Measurements from ENCODE around the gene AEBP1. TPM values are rescaled to one million over a fixed set of nuclear protein-coding genes. Genes with fewer than 3 reads are reported as not detected.

The AEBP1 gene
- total RNA-seq, result 16.6 and 20.2 TPM in 2 replicates

GRCh38 chr7:44103923-44104859, at the start of gene AEBP1:
TSS of gene AEBP1 (plus strand) at chr7:44104345. CDS start at chr7:44104666, 321 bp downstream.

DNA sequence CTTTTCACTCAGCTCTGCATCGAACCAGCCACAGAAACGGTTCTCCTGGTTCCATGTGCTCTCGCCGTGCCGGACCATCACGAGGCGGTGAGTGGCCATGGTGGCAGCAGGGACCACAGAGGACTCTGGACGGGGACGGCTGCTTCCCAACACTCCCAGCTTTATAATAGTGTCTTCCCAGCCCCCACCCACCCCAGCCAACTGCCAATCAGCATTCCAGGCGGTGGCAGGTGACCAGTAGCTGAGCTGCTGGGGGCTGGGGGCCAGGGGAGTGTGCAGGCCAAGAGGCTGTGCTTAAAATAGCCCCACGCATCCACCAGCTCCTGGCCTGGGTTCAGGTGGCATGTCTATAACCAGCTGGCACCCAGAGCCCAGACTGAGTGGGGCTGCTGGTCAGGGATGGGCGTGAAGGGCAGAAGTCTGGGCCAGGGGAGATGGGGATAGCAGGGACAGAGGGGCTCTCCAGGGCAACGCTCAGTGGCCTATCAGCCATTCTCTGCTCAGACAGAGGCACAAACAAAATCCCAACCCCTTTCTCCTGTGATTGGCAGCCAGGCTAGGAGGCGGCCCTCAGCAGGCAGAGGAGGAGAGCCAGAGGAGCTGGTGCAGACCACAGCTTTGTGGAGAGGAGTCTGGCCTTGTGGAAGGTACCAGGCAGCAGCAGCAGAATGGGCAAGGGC, 38.6 kb upstream of the AEBP1 start, which contains the start of gene PGAM2:
Gene PGAM2, minus strand, starts transcription at position 137 of the 680 bp plus-strand sequence. Its CDS starts 38 bp downstream, at position 99.

DNA sequence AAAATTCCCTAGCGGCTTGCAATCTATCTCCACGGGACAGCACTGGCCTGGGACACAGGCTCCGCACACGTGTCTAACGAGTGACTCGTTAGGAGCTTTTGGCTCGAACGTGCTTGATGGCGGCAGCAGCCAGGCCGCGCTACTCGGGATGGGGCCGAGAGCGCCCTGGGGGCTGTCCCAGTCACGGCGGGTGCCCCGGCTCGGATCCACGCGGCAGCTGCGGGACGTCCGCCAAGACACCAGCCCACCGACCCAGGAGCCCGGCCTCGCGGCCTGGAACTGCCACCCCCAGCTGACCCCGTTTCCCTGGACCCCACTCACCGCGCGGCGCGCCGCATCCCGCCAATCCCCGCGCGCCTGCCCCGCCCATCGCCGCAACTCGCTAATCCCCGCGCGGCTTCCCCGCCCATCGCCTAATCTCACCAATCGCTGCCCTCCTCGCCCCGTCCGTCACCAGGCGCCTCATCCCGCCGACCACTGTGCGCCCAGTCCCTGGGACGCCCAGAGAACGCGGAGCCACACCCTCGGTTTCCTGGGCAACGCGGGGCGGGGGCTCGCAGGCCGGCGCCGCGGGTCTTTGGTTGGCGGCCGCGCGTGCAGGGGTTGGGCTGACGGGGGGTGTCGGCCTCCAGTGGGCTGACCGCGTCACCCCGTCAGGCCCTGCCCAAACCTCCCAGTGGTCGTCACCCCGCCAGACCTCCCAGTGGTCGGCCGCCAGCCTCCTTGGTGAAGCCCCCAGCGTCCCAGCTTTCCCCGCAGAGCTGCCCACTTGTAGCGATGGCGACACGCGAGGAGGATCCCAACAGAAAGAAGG, 19.3 kb downstream of the AEBP1 start, which contains the start of gene POLD2:
Gene POLD2, minus strand, starts transcription at position 359 of the 814 bp plus-strand sequence. CDS start 1,495 bp downstream, outside the sequence.

DNA sequence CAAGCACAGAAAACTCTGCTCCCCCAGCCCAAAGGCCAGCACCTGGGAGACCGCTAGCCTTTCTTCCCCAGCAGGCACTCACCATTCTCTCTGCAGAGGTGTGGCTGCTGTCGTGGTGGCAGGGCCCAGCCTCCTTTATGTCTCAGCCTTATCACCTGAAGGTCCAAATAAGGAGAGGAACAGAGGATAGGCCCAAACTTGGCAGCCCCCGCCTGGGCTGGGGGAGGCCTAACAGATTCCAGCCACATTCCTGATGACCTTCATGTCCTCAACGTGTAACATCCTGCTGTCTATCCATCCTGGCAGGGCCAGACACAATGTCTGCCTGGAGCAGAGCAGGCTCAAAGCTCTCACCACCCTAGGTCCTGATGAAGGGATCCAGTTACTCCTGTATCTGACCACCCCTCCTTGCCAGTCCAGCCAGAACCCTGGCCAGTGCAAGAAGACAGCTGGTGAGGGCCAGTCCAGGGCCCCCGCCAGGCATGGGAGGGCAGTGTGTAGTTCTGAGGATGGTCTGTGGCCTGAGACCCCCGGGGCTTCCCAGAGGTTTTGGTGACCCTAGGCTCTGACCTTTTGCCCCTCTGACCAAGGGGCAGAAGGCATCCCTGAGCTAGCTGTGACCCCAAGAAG, 37.2 kb downstream of the AEBP1 start, which contains the start of gene MYL7:
Gene MYL7, minus strand, starts transcription at position 112 of the 630 bp plus-strand sequence. Its CDS starts 27 bp downstream, at position 85.

Other genes starting within 250 kb of the AEBP1 start
- gene MRPS24, start 234.8 kb upstream of the AEBP1 start, total RNA-seq, result 85.0 and 105 TPM in 2 replicates
- gene URGCP, start 197.7 kb upstream of the AEBP1 start, total RNA-seq, result 27.0 and 27.4 TPM in 2 replicates
- 4.7 and 12.1 TPM in 2 replicates for gene UBE2D4, start 177.9 kb upstream of the AEBP1 start, total RNA-seq
- gene SPDYE1, start 106.4 kb upstream of the AEBP1 start, total RNA-seq, result under 0.01 TPM in 1 of 2 replicates, not detected in the other
- 101 and 140 TPM in 2 replicates for gene DBNL, start 59.6 kb upstream of the AEBP1 start, total RNA-seq
- gene PGAM2, start 38.8 kb upstream of the AEBP1 start, total RNA-seq, result 0.09 and 0.63 TPM in 2 replicates
- gene POLM, start 21.8 kb upstream of the AEBP1 start, total RNA-seq, result 7.6 and 9.9 TPM in 2 replicates
- gene POLD2, start 19.2 kb downstream of the AEBP1 start, total RNA-seq, result 57.8 and 61.7 TPM in 2 replicates
- gene MYL7, start 37.0 kb downstream of the AEBP1 start, total RNA-seq, result 0.47 TPM in 1 of 2 replicates, not detected in the other
- gene GCK, start 85.1 kb downstream of the AEBP1 start, total RNA-seq, result 1.1 and 3.2 TPM in 2 replicates
- gene YKT6, start 96.6 kb downstream of the AEBP1 start, total RNA-seq, result 45.6 and 70.6 TPM in 2 replicates
- 0.17 TPM in 1 of 2 replicates, not detected in the other for gene CAMK2B, start 221.2 kb downstream of the AEBP1 start, total RNA-seq